ENCODE results near the gene TLE2.
"Not testable (repeated sequence)": the region's sequence is repeated elsewhere in the genome, so short reads cannot be mapped to it uniquely, and the experiment has no call there.

Gene TLE2

GRCh38 chr19:3053218-3053621 lies 24.1 kb upstream of the TLE2 start:
- no peak overlapping the region for H3K4me2 ChIP-seq (ENCODE audit: low read depth, low read length, poor library complexity, severe bottlenecking)

GRCh38 chr19:3050016-3050415 lies 20.9 kb upstream of the TLE2 start:
- H4K20me1 ChIP-seq (ENCODE audit: low read depth, low read length); H3K9ac ChIP-seq (ENCODE audit: low read length); H3K4me2 ChIP-seq (ENCODE audit: low read depth, low read length, poor library complexity, severe bottlenecking); H3K9me3 ChIP-seq (ENCODE audit: insufficient read depth, low read length); H3K27ac ChIP-seq (ENCODE audit: low read depth, low read length); H3K27me3 ChIP-seq (ENCODE audit: low read length); H3K79me2 ChIP-seq (ENCODE audit: insufficient read depth, low read length); H3K4me3 ChIP-seq (ENCODE audit: insufficient read depth, low read length, poor library complexity, severe bottlenecking); H2AFZ ChIP-seq (ENCODE audit: low read depth, low read length, severe bottlenecking); H3K36me3 ChIP-seq (ENCODE audit: low read length); H3F3A ChIP-seq (ENCODE audit: insufficient read depth); H3K9me2 ChIP-seq (replicated peaks; ENCODE audit: insufficient read depth, low read length): not testable (repeated sequence)

More at GRCh38 chr19:3053218-3053621, 24.1 kb upstream of the TLE2 start:
- H3F3A ChIP-seq (ENCODE audit: insufficient read depth) = peaks cover 4% of the 10 kb centered on the region; the same call in 1 of the 2 replicates
- no peaks in the 10 kb centered on the region for H3K9me2 ChIP-seq (replicated peaks; ENCODE audit: insufficient read depth, low read length)
- H3K9me3 ChIP-seq (ENCODE audit: insufficient read depth, low read length) = no peaks in the 10 kb centered on the region
- H3K27ac ChIP-seq (ENCODE audit: low read depth, low read length) = no peak overlapping the region
- no peaks in the 10 kb centered on the region for H3K79me2 ChIP-seq (ENCODE audit: insufficient read depth, low read length)
- TF ChIP-seq EZH2phosphoT487 (conservative IDR thresholded peaks at IDR 0.05; ENCODE audit: low read length) (no peak), CTCF (IDR thresholded peaks at IDR 0.05; ENCODE audit: insufficient read depth, low read length, poor library complexity, severe bottlenecking) (no peak)
- H3K27me3 ChIP-seq (ENCODE audit: low read length) = no peaks in the 10 kb centered on the region
- H3K4me3 ChIP-seq (ENCODE audit: insufficient read depth, low read length, poor library complexity, severe bottlenecking) = no peak overlapping the region
- no peaks in the 10 kb centered on the region for H3K36me3 ChIP-seq (ENCODE audit: low read length)
- no peaks in the 10 kb centered on the region for H4K20me1 ChIP-seq (ENCODE audit: low read depth, low read length)
- no peak overlapping the region for H2AFZ ChIP-seq (ENCODE audit: low read depth, low read length, severe bottlenecking)
- H3K9ac ChIP-seq (ENCODE audit: low read length) = no peak overlapping the region

- Histone ChIP-seq H3F3A (ENCODE audit: insufficient read depth) (peaks cover 4% of the 10 kb centered on the region; the same call in 1 of the 2 replicates), H3K9me2 (replicated peaks; ENCODE audit: insufficient read depth, low read length) (no peaks in the 10 kb centered on the region), H3K9ac (ENCODE audit: low read length) (no peak overlapping the region), H4K20me1 (ENCODE audit: low read depth, low read length) (no peaks in the 10 kb centered on the region), H3K79me2 (ENCODE audit: insufficient read depth, low read length) (no peaks in the 10 kb centered on the region), H3K27me3 (ENCODE audit: low read length) (no peaks in the 10 kb centered on the region), H3K9me3 (ENCODE audit: insufficient read depth, low read length) (no peaks in the 10 kb centered on the region), H3K4me3 (ENCODE audit: insufficient read depth, low read length, poor library complexity, severe bottlenecking) (no peak overlapping the region), H2AFZ (ENCODE audit: low read depth, low read length, severe bottlenecking) (no peak overlapping the region), H3K36me3 (ENCODE audit: low read length) (no peaks in the 10 kb centered on the region), H3K4me2 (ENCODE audit: low read depth, low read length, poor library complexity, severe bottlenecking) (no peak overlapping the region), H3K27ac (ENCODE audit: low read depth, low read length) (no peak overlapping the region)
- TF ChIP-seq CTCF (IDR thresholded peaks at IDR 0.05; ENCODE audit: insufficient read depth, low read length, poor library complexity, severe bottlenecking) (no peak), EZH2phosphoT487 (conservative IDR thresholded peaks at IDR 0.05; ENCODE audit: low read length) (no peak)
These were observed 20.0 kb upstream of the TLE2 start for GRCh38 chr19:3049089-3049488.

- Histone ChIP-seq H4K20me1 (ENCODE audit: low read depth, low read length) (no peaks in the 10 kb centered on the region), H3K36me3 (ENCODE audit: low read length) (no peaks in the 10 kb centered on the region), H3K79me2 (ENCODE audit: insufficient read depth, low read length) (no peaks in the 10 kb centered on the region), H3F3A (ENCODE audit: insufficient read depth) (peaks cover 4% of the 10 kb centered on the region; the same call in 1 of the 2 replicates), H3K9ac (ENCODE audit: low read length) (no peak overlapping the region), H3K27me3 (ENCODE audit: low read length) (no peaks in the 10 kb centered on the region), H3K27ac (ENCODE audit: low read depth, low read length) (no peak overlapping the region), H3K4me2 (ENCODE audit: low read depth, low read length, poor library complexity, severe bottlenecking) (no peak overlapping the region), H2AFZ (ENCODE audit: low read depth, low read length, severe bottlenecking) (no peak overlapping the region), H3K4me3 (ENCODE audit: insufficient read depth, low read length, poor library complexity, severe bottlenecking) (no peak overlapping the region), H3K9me3 (ENCODE audit: insufficient read depth, low read length) (no peaks in the 10 kb centered on the region), H3K9me2 (replicated peaks; ENCODE audit: insufficient read depth, low read length) (no peaks in the 10 kb centered on the region)
- no peak for TF ChIP-seq CTCF (IDR thresholded peaks at IDR 0.05; ENCODE audit: insufficient read depth, low read length, poor library complexity, severe bottlenecking)
- TF ChIP-seq EZH2phosphoT487 (conservative IDR thresholded peaks at IDR 0.05; ENCODE audit: low read length) = no peak
These were observed 19.1 kb upstream of the TLE2 start for GRCh38 chr19:3048190-3048533.

Measured in SU-DHL-6 (cell line).